Peyer's patch (tissue), 4 donors: Measurements from ENCODE around the gene SLC16A4.

Source experiments
- POLR2A ChIP-seq, 2 donors: fragments of 450-650 bp; IDR thresholded peaks; one replicate each; pipeline ENCODE4 v1.5.1; 2017; ENCODE audit warnings: antibody characterized with exemption in 2 of 2, mild to moderate bottlenecking in 2 of 2, moderate library complexity in 2 of 2
- TF ChIP-seq, protein P1 (sequence below), 6 experiments: fragments of 450-650 bp in 4 of 6; fragments of 200-600 bp in 2 of 6; sonication (generic) in 1 of 6; IDR thresholded peaks; one replicate each; pipeline ENCODE4 v1.5.1; 2017 to 2019; ENCODE audit warnings: antibody characterized with exemption in 6 of 6, mild to moderate bottlenecking in 3 of 6, moderate library complexity in 1 of 6

DNA sequence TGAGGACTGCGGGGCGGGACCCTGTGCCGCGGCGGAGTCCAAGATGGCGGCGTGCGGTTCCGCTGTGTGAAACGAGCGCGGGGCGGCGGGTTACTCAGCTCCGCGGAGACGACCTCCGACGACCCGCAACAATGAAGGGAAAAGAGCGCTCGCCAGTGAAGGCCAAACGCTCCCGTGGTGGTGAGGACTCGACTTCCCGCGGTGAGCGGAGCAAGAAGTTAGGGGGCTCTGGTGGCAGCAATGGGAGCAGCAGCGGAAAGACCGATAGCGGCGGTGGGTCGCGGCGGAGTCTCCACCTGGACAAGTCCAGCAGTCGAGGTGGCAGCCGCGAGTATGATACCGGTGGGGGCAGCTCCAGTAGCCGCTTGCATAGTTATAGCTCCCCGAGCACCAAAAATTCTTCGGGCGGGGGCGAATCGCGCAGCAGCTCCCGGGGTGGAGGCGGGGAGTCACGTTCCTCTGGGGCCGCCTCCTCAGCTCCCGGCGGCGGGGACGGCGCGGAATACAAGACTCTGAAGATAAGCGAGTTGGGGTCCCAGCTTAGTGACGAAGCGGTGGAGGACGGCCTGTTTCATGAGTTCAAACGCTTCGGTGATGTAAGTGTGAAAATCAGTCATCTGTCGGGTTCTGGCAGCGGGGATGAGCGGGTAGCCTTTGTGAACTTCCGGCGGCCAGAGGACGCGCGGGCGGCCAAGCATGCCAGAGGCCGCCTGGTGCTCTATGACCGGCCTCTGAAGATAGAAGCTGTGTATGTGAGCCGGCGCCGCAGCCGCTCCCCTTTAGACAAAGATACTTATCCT lies 51.2 kb downstream of the SLC16A4 start:
- TF ChIP-seq POLR2A (IDR thresholded peaks at IDR 0.05), result peak; percentile 72 to 74
- TF ChIP-seq, protein P1, sequence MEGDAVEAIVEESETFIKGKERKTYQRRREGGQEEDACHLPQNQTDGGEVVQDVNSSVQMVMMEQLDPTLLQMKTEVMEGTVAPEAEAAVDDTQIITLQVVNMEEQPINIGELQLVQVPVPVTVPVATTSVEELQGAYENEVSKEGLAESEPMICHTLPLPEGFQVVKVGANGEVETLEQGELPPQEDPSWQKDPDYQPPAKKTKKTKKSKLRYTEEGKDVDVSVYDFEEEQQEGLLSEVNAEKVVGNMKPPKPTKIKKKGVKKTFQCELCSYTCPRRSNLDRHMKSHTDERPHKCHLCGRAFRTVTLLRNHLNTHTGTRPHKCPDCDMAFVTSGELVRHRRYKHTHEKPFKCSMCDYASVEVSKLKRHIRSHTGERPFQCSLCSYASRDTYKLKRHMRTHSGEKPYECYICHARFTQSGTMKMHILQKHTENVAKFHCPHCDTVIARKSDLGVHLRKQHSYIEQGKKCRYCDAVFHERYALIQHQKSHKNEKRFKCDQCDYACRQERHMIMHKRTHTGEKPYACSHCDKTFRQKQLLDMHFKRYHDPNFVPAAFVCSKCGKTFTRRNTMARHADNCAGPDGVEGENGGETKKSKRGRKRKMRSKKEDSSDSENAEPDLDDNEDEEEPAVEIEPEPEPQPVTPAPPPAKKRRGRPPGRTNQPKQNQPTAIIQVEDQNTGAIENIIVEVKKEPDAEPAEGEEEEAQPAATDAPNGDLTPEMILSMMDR (IDR thresholded peaks at IDR 0.05), result peak in 5 of 6 experiments; percentile 20 to 77 (median 66)
